ENCODE measurements around the gene KLHL29.

Gene KLHL29

DNA sequence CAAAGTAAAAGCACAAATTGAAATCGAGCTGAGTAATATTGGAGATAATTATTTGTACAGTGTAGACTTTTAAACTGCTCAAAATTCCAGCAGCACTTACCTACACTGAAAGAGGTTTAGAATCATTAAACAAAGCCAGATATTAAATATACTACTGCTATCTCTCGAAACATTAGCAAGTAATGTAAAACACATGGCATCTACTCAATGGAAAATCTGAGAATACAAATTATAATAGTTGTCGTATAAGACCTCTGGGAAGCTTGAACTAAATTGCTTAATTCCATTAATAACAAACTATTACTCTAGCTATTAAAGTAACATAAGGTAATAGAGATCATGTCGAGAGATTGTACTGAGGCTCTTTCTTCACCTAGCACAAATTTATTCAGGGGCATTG, 108.9 kb downstream of the KLHL29 start:
- no peak for DNase-seq (ENCODE audit: low spot score)

DNA sequence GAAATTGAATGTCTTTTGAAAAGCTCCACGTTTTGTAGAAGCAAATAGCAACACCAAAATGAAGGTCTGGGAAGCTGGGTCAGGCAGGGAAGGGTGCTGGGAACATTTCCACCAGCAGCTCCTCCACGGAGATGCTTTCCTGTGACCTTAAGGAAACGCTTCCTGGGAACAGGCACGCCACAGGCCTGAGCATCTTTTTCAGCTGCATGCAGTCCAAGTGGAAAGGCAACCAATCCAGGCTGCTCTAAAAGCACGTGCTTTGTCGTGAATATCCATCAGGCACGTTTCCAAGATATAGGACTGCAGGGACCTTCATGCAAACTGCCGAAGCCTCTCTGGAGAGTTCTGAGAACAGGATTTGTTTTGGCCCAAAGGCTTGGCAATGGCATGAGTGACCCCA, 109.3 kb downstream of the KLHL29 start:
- no peak for DNase-seq (ENCODE audit: low spot score)

DNA sequence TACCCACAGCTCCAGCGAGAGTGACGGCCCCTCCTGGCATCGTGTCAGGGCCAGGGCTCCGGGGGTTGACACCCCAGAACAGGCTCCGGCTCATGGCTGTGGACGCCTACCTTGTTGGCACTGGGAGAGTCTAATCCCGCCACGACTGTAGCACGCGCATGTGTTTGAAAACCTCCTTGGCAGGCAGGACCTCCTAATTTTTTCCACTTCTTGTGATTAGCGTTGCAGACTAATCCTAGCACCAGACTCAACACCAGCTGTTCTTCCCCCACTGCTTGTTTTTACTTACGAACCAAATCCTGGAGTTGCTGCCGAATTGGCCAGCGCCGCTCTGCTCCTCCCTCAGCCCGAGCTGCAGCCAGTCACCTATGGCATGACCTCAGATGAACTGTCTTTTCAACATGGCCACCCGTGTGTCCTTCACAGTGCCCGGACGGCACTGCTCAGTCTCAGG, 110.7 kb downstream of the KLHL29 start:
- DNase-seq (ENCODE audit: low spot score): no peak

- no peak for DNase-seq (ENCODE audit: low spot score)
These were observed 111.5 kb downstream of the KLHL29 start for GRCh38 chr2:23496456-23496855.

DNA sequence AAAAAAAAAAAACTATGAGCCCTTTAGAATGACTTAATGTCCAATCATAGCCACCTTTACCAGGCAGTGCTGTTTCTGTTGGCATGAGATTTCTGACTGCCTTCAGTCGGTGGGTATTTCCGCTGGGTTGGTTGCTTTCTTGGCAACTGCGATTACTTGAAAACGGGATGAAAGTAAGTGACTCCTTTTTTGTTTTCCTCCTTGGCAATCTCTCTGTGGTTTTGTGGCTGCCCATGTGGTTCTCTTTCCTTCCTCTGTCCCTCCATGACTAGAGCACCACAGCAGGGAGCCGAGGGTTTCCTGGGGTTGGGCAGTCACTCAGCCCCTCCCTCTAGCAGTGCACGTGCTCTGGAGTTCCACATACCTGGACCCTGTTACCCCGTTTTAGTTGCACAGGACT, 112.1 kb downstream of the KLHL29 start:
- DNase-seq (ENCODE audit: low spot score): peak; percentile 19

DNA sequence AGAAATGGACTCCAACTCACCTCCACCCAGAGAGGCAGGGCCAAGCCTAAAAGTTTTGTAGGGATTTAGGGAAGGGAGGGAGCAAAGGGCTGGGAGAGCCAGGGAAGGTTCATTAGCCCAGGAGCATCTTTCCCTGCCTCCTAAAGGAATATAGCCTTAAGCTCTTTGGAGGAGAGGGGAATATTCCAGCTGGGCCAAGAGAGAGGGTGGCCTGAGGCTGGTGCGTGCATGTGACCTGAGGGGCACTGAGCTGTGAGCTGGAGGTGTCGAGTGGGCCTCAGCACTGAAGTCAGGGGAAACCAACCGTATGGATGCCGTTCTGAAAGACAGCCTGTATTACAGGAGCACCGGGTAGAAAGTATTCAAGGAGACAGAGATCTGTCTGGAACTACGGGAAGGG, 112.6 kb downstream of the KLHL29 start:
- no peak for DNase-seq (ENCODE audit: low spot score)

DNA sequence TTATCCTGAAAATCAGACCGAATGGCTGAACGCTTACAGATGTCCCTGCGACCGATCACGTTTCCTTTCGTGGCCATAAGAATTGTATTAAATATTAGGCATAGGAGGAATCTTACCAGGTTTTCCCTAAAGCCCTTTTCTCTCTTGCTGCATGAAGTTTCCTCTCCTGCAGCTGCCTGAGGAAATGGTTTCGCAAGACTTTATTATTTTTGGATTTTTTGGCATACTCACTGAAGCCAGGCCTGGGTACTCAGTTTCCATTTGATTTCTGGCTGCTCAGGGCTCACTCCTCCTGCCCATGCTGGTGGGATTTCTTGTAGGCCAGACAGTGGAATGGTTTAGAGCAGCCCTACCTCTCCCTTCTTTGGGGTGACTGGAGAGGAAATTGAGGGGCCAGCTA, 114.0 kb downstream of the KLHL29 start:
- DNase-seq (ENCODE audit: low spot score): no peak

GRCh38 chr2:23499439-23499838, 114.5 kb downstream of the KLHL29 start:
- DNase-seq (ENCODE audit: low spot score): no peak

DNA sequence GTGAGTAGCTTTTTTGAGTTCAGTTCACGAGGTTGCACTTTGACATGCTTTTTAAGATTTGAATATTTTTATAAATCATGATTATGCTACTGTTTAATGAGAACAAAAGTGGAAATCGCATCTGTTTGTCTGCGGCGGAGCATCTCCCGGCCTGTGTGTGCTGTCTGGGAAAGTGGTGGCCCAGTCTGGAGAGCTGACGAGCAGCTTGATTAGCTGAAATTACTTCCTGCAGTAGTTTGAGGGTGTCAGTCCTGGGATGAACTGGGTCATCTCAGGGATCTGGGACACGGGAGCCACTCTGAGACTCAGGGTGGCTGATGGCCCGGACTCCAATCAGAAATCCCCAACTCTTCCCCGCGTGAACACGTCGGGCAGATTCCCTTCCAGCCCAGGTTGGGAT, 115.9 kb downstream of the KLHL29 start:
- no peak for DNase-seq (ENCODE audit: low spot score)

GRCh38 chr2:23502096-23502495, 117.1 kb downstream of the KLHL29 start:
- DNase-seq (ENCODE audit: low spot score): peak; percentile 76

GRCh38 chr2:23503097-23503496, 118.1 kb downstream of the KLHL29 start:
- no peak for DNase-seq (ENCODE audit: low spot score)

GRCh38 chr2:23503682-23504081, 118.7 kb downstream of the KLHL29 start:
- DNase-seq (ENCODE audit: low spot score): no peak

- DNase-seq (ENCODE audit: low spot score): no peak
These were observed 119.6 kb downstream of the KLHL29 start for GRCh38 chr2:23504591-23504990.

DNA sequence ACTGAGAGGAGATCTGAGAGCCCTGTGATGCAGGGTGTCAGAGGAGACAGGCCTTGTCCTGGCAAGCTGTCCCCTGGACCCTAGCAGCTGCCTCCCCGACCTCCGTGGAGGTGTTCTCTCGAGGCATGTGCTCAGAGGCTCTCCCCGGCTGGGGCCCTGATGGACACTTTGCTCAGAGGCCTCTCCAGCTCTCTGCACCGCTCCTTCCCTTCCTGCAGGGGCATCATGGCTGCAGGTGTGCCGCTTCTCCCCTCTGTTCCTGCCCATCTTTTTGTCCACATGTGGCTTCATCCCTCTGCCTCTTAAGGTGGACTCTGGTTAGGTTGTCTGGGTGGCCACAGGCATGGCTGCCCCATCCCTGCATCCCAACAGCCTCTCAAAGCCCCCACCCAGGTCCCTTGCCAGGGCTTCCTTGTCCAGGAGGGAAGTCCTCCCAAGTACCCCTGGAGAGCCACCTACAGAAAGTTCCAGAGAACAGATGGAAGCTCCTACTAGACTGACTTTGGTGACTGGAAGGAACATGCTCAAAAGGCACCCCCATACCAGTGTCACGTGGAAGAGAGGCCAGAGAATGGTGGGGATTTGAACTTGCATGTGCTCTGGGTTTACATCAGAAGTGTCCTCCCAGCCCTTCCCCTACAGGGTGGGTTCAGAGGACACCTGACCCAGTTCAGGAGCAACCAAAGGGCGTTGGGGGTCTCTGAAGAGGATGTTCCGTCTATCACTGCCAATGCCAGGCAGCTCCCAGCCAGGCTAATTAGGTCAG, 120.4 kb downstream of the KLHL29 start:
- DNase-seq (ENCODE audit: low spot score): no peak

DNA sequence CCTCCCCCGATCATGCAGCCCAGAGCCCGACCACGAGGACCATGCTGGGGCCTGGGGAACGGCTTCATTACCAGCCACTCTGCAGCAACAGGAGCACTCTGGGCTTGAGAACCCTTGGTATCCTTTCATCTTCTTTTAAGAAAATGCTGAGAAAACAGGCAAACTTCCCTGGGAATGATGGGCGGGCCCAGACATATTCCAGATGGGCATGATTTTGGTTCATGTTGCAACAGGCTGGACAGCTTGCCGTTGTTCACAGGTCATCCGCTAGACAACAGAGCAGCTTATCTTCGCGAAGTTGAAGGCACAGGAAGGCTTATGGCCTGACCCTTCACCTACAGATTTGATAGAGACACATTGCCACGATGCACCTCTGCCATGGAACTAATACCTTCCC, 121.0 kb downstream of the KLHL29 start:
- DNase-seq (ENCODE audit: low spot score): no peak

DNA sequence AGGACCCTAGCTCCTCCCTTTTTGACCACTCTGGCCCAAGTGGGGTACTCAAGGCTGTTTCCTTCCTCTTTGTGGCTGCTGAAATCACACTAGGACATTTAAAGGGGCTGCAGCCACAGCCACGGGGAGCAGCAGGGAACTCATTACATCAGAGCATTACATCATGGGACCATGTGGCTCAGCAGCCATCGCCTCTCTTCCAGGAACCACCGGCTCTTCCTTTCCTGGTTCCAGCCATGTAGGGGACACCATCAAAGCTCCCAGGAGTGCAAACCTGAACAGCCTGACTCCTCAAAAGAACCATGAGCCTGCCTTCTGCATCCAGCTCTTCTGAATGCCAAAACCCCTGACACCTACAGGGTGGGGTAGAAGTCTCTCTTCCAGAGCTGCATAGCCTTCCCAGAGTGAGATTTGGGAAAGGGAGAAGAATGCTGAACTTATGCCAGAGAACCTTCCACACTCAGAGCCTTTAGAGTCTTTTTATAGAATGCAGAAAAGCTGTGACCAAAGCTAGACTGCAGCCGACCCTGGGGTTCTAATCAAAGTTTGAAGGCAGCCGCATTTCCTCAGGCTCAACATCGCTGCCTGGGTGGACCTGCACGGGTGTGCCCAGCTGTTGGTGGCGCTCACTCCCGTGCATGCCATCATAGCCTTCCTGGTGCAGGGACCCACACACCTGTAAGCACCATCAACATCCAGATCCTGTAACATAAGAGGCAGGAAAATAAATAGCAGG, 121.7 kb downstream of the KLHL29 start:
- DNase-seq (ENCODE audit: low spot score): no peak

DNA sequence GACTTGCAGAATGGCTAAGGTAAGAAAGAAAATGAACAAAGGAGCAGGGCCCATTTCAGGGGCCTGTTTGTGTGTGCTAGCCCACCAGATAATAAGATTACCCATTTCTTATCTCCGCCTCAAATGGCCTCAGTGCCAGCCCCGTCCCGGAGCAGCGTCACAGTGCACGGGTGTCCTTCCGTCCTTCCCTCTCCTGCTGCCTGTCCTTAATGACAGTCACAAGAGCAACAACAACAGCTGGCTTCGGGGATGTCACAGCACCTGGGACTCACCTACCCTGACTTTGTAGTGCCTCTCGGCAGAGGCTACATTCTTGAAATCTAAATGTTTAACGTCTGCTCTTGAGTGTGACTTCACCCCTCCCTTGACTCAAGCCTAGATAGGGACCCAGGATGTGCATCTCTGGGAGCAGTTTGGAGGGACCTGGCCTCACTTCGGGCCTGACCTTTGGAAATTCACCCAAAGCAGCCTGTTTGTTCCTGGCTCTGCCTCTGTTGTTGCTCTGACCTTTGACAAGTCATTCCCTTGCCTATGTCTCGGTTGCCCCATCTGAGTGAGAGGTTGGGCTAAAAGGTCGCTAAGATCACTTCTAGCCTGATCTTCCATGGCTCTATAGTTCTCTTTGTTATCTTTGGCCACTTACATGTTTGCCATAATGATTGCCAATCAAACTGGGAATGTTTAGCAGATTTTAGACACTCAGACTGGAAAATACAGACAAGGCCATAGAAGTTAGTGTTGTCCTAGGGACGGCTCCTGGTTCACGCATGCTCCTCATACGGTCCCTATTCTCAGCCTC, 122.5 kb downstream of the KLHL29 start:
- DNase-seq (ENCODE audit: low spot score): no peak

DNA sequence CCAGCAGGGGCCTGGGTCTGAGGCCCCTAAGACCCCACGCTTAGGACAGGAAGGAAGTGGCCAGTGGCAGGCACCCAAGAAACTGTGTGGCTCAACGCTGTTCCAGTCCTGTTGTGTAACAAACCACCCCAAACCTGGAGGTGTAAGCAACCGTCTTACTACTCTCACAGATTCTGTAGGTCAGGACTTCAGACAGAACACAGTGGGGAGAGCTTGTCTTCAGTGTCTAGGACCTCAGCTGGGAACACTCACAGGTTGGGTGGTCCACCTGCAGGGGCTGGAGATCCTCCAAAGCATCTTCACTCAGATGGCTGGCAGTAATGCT, 123.0 kb downstream of the KLHL29 start:
- no peak for DNase-seq (ENCODE audit: low spot score)

DNA sequence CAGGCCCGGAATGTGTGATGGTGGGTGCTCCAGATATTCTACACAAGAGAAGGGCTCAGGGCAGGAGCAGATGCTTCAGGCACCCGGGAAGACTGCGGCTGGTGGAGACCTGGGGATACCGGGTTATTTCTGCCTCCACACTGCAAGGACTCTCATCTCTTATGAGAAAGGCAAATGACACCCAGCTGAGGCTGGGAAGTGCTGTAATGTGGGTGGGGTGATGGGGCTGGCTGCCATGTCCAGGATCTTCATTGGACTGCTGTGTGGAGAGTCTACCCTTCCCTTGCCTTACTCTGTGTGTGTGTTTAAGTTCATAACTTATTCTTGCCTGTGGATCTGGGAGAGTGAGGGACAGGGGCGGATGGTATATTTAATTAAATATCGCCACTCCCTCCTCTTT, 124.1 kb downstream of the KLHL29 start:
- no peak for DNase-seq (ENCODE audit: low spot score)

- DNase-seq (ENCODE audit: low spot score): no peak
These were observed 124.8 kb downstream of the KLHL29 start for GRCh38 chr2:23509596-23510292.

GRCh38 chr2:23510471-23510870, 125.5 kb downstream of the KLHL29 start:
- DNase-seq (ENCODE audit: low spot score): no peak

DNA sequence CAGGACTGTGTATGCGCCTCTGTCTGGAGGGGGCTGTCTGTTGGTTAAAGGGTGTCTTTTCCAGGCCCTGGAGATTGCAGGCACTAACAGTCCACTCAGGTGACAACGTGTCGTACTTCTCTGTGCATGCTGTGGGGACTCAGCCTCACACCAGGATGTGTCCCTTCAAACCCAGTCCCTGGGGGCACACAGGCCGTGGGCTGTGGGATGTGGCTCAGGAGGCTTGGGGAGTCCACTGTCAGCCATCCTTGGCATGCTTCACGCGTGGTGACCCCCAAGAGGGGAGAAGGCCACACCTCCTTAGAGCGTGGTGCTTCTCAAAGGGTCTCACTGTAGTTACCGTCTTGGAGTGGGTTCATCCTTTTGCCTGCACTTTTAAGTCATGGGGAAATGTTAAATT, 127.8 kb downstream of the KLHL29 start:
- DNase-seq (ENCODE audit: low spot score): no peak
